Stomach (tissue), 9 donors: ENCODE measurements around the gene PDHA2. TPM values are rescaled to one million over a fixed set of nuclear protein-coding genes. Genes with fewer than 3 reads are reported as not detected.
A peak's percentile ranks its signal among the peaks of the same experiment; 100 is the strongest.

ENCODE experiments used
- DNase-seq, 2 donors: peaks; one replicate each; pipeline versions ENCODE4 v3.0.0 to v3.0.0-alpha.2; 2013 to 2019
- H3K27ac ChIP-seq, 5 donors: fragments of 200-600 bp in 4 of 5; sonication (generic) in 4 of 5; one replicate each; pipeline ENCODE4 v1.5.1; 2013 to 2019; ENCODE audit warnings: mild to moderate bottlenecking in 1 of 5, moderate library complexity in 1 of 5
- H3K27me3 ChIP-seq, 3 donors: fragments of 200-600 bp; sonication (generic); one replicate each; pipeline ENCODE4 v1.5.1; 2017 to 2019; ENCODE audit warnings: mixed run types in 1 of 3
- H3K36me3 ChIP-seq, 4 donors: fragments of 200-600 bp; sonication (generic); 1 replicate in 3 of 4; 2 replicates in 1 of 4; pipeline ENCODE4 v1.5.1; 2016 to 2019
- H3K4me1 ChIP-seq, 4 donors: fragments of 200-600 bp; sonication (generic); one replicate each; pipeline ENCODE4 v1.5.1; 2016 to 2019
- H3K4me3 ChIP-seq, 4 donors: fragments of 200-600 bp; sonication (generic) in 3 of 4; one replicate each; pipeline ENCODE4 v1.5.1; 2016 to 2019; ENCODE audit warnings: mild to moderate bottlenecking in 1 of 4
- H3K9me3 ChIP-seq, 4 donors: fragments of 200-600 bp; sonication (generic); one replicate each; pipeline ENCODE4 v1.5.1; 2016 to 2019
- CTCF ChIP-seq, 7 experiments: fragments of 450-650 bp in 4 of 7; fragments of 200-600 bp in 3 of 7; sonication (generic) in 3 of 7; IDR thresholded peaks; one replicate each; pipeline ENCODE4 v1.5.1; 2016 to 2019; ENCODE audit warnings: antibody characterized with exemption in 7 of 7, control low read depth in 2 of 7, mild to moderate bottlenecking in 1 of 7
- EP300 ChIP-seq: sonication (generic); formaldehyde crosslinking; IDR thresholded peaks from one replicate; pipeline ENCODE4 v1.6.1; 2017; ENCODE audit warnings: antibody characterized with exemption
- POLR2A ChIP-seq, 4 donors: fragments of 450-650 bp; IDR thresholded peaks; one replicate each; pipeline ENCODE4 v1.6.1; 2016; ENCODE audit warnings: antibody characterized with exemption in 4 of 4, control low read depth in 2 of 4, mild to moderate bottlenecking in 1 of 4, moderate library complexity in 1 of 4
- POLR2AphosphoS5 ChIP-seq, 3 donors: sonication (generic); formaldehyde crosslinking; IDR thresholded peaks; one replicate each; pipeline ENCODE4 v1.6.1; 2016; ENCODE audit warnings: antibody characterized with exemption in 3 of 3
- WGBS, 5 donors: extraction: QIAGEN DNeasy Blood & Tissue Kit in 3 of 5; methylation state at CpG; one replicate each; pipeline versions ENCODE4 v1.1.5 to v1.1.7; 2013 to 2018; 5-methylcytosine and 5-hydroxymethylcytosine counted together
- intact Hi-C: fragments of 100-400 bp; cut with DNase I; formaldehyde crosslinking; loops from one replicate; pipeline ENCODE4 v1.15.1; 2023; ENCODE audit warnings: low total_unique reads
- polyA plus RNA-seq, 3 donors: library from polyadenylated mRNA; stranded (reverse); fragments of 200-250 nt; gene quantifications; one replicate each; pipeline ENCODE4 v1.2.3, GENCODE V29; 2013
- small RNA-seq, 4 donors: library from RNA; depleted of rRNA; stranded (forward); fragments of <200 nt; gene quantifications; one replicate each; pipeline ENCODE3, GENCODE V24; 2016
- total RNA-seq, 5 donors: library from RNA; depleted of rRNA; stranded (reverse); fragments of >200 nt; gene quantifications; one replicate each; pipeline versions ENCODE4 v1.1.0 to v1.2.3, GENCODE V29; 2014 to 2016
- donor health status: healthy with polysubstance abuse.
- donor health status: Bipolar disorder and iron deficiency.
- donor health status: healthy.

Gene PDHA2
- total and polyA plus RNA-seq, 8 donors = not detected

GRCh38 chr4:95889662-95890061 is 49.8 kb downstream of the PDHA2 start:
- Histone ChIP-seq H3K9me3 (no peaks in the 10 kb centered on the region), H3K36me3 (no peaks in the 10 kb centered on the region), H3K4me3 (no peak overlapping the region), H3K27me3 (no peaks in the 10 kb centered on the region), H3K27ac (no peak overlapping the region), H3K4me1 (no peaks in the 10 kb centered on the region)
- no peak for TF ChIP-seq CTCF (IDR thresholded peaks at IDR 0.05)
- TF ChIP-seq EP300 = no peak
- no peak for TF ChIP-seq POLR2AphosphoS5 (IDR thresholded peaks at IDR 0.05)
- TF ChIP-seq POLR2A (IDR thresholded peaks at IDR 0.05) = no peak
- intact Hi-C loops = no loop called here
- peak in 1 of 2 donors; percentile 8 for DNase-seq
- WGBS, 5 donors = 40 to 67% (median 62%) methylated on average over 2 of the region's 2 CpGs

Small RNA genes lying within 50 kb of the gene (small RNA-seq; reads per million reads assigned to genes)
- gene RNU6-1059P = 0 reads per million in 4 donors
